Activated CD4-positive, alpha-beta T cell treated with anti-CD3 and anti-CD28 coated beads, Interleukin-2, amount 50 U/mL, for 48 hours (primary cell): ENCODE data around the gene IRF8.
"Not testable (repeated sequence)": the region's sequence is repeated elsewhere in the genome, so short reads cannot be mapped to it uniquely, and the experiment has no call there.

Experiments used
- DNase-seq, 2 experiments: peaks; one replicate each; pipeline ENCODE4 v3.0.0-alpha.2; 2020

The IRF8 gene

GRCh38 chr16:85898521-85899442, at the start of gene IRF8:
TSS of gene IRF8 (plus strand) at chr16:85899162. CDS start at chr16:85903016, 3,854 bp downstream.
- peak; percentile 81 to 84 for DNase-seq

GRCh38 chr16:85849388-85849787, 49.6 kb upstream of the IRF8 start:
- no peak for DNase-seq

GRCh38 chr16:85850344-85850880, 48.5 kb upstream of the IRF8 start:
- no peak for DNase-seq

- no peak for DNase-seq
These were observed 47.8 kb upstream of the IRF8 start for GRCh38 chr16:85851034-85851785.

GRCh38 chr16:85853547-85854545, 45.1 kb upstream of the IRF8 start:
- DNase-seq: no peak

- DNase-seq: no peak
These were observed 44.0 kb upstream of the IRF8 start for GRCh38 chr16:85854935-85855334.

- no peak for DNase-seq
These were observed 42.9 kb upstream of the IRF8 start for GRCh38 chr16:85856079-85856478.

- DNase-seq: no peak
These were observed 42.4 kb upstream of the IRF8 start for GRCh38 chr16:85856585-85856984.

- no peak for DNase-seq
These were observed 41.6 kb upstream of the IRF8 start for GRCh38 chr16:85857406-85857805.

GRCh38 chr16:85858571-85858970, 40.4 kb upstream of the IRF8 start:
- DNase-seq: not testable (repeated sequence)

GRCh38 chr16:85858984-85859817, 39.8 kb upstream of the IRF8 start:
- no peak for DNase-seq

- no peak for DNase-seq
These were observed 39.2 kb upstream of the IRF8 start for GRCh38 chr16:85859818-85860125.

GRCh38 chr16:85860413-85861094, 38.4 kb upstream of the IRF8 start:
- no peak for DNase-seq

- DNase-seq: no peak
These were observed 37.7 kb upstream of the IRF8 start for GRCh38 chr16:85861095-85861825.

GRCh38 chr16:85862476-85863383, 36.2 kb upstream of the IRF8 start:
- DNase-seq: no peak

- no peak for DNase-seq
These were observed 35.6 kb upstream of the IRF8 start for GRCh38 chr16:85863384-85863774.

GRCh38 chr16:85864965-85865364, 34.0 kb upstream of the IRF8 start:
- DNase-seq: no peak

GRCh38 chr16:85867189-85867588, 31.8 kb upstream of the IRF8 start:
- DNase-seq: no peak

- no peak for DNase-seq
These were observed 30.5 kb upstream of the IRF8 start for GRCh38 chr16:85868495-85868894.
